ENCODE data around the gene SNX7. TPM values are rescaled to one million over a fixed set of nuclear protein-coding genes. Genes with fewer than 3 reads are reported as not detected.

Gene SNX7
- polyA plus RNA-seq, 1 of the 3 experiments (the other 2 are of a cell fraction), result 16.0 TPM

GRCh38 chr1:98769162-98769561, 107.6 kb downstream of the SNX7 start (continued):
- TF ChIP-seq FOXJ3 (CRISPR knock-in tag; IDR thresholded peaks at IDR 0.05), result no peak

GRCh38 chr1:98781906-98782305, 120.4 kb downstream of the SNX7 start:
- POLR2A ChIA-PET, result no interaction called here

GRCh38 chr1:98783821-98784220, 122.3 kb downstream of the SNX7 start:
- TF ChIP-seq TEAD4 (IDR thresholded peaks at IDR 0.05; ENCODE audit: borderline replicate concordance, insufficient read depth) (no peak), YY1 (IDR thresholded peaks at IDR 0.05; ENCODE audit: low read depth) (no peak)
- Histone ChIP-seq H3K27me3 (ENCODE audit: insufficient read depth) (no peaks in the 10 kb centered on the region), H3K9me2 (no peaks in the 10 kb centered on the region), H3K4me3 (ENCODE audit: low read depth in 2 of 2, low read length in 1 of 2) (no peak overlapping the region), H3F3A (replicated peaks; ENCODE audit: insufficient read depth) (no peaks in the 10 kb centered on the region), H3K36me3 (replicated peaks in 1 of 2; ENCODE audit: control insufficient read depth in 1 of 2, insufficient read depth in 2 of 2, low read length in 1 of 2) (no peaks in the 10 kb centered on the region), H3K79me2 (ENCODE audit: insufficient read depth) (no peaks in the 10 kb centered on the region), H3K4me2 (no peak overlapping the region), H3K9ac (no peak overlapping the region), H3K4me1 (ENCODE audit: control insufficient read depth in 1 of 2, insufficient read depth in 2 of 2, low read depth in 1 of 2, low read length in 1 of 2) (no peaks in the 10 kb centered on the region), H2AFZ (ENCODE audit: low read depth) (no peak overlapping the region), H3K9me3 (no peaks in the 10 kb centered on the region), H3K27ac (ENCODE audit: low read depth in 2 of 2, low read length in 1 of 2) (no peak overlapping the region), H4K20me1 (ENCODE audit: insufficient read depth) (no peaks in the 10 kb centered on the region)
- WGBS (ENCODE audit: low lambda C conversion rate), result 80% methylated on average over 5 of the region's 6 CpGs
- CTCF ChIA-PET, result no interaction called here
- POLR2A ChIA-PET, result no interaction called here
- no peak for DNase-seq

More at GRCh38 chr1:98781906-98782305, 120.4 kb downstream of the SNX7 start:
- Histone ChIP-seq H3K9me3 (no peaks in the 10 kb centered on the region), H3K27me3 (ENCODE audit: insufficient read depth) (no peaks in the 10 kb centered on the region), H3K36me3 (replicated peaks in 1 of 2; ENCODE audit: control insufficient read depth in 1 of 2, insufficient read depth in 2 of 2, low read length in 1 of 2) (no peaks in the 10 kb centered on the region), H4K20me1 (ENCODE audit: insufficient read depth) (no peaks in the 10 kb centered on the region), H2AFZ (ENCODE audit: low read depth) (no peak overlapping the region), H3K4me3 (ENCODE audit: low read depth in 2 of 2, low read length in 1 of 2) (no peak overlapping the region), H3K4me2 (no peak overlapping the region), H3F3A (replicated peaks; ENCODE audit: insufficient read depth) (no peaks in the 10 kb centered on the region), H3K4me1 (ENCODE audit: control insufficient read depth in 1 of 2, insufficient read depth in 2 of 2, low read depth in 1 of 2, low read length in 1 of 2) (no peaks in the 10 kb centered on the region), H3K79me2 (ENCODE audit: insufficient read depth) (no peaks in the 10 kb centered on the region), H3K9ac (no peak overlapping the region), H3K9me2 (no peaks in the 10 kb centered on the region), H3K27ac (ENCODE audit: low read depth in 2 of 2, low read length in 1 of 2) (no peak overlapping the region)
- WGBS (ENCODE audit: low lambda C conversion rate), result 54% methylated on average over 2 of the region's 2 CpGs
- CTCF ChIA-PET, result interaction anchor here (0.8 to 1.1 kb wide), 2 partner anchors 12 to 18 kb away, joined by 4 read pairs; no protein-coding TSS in a partner anchor
- TF ChIP-seq ELF1 (IDR thresholded peaks at IDR 0.05), result no peak
- no peak for DNase-seq

- no peak overlapping the region for H3K4me3 ChIP-seq (ENCODE audit: low read depth in 2 of 2, low read length in 1 of 2)
- no peak overlapping the region for H3K27ac ChIP-seq (ENCODE audit: low read depth in 2 of 2, low read length in 1 of 2)
- TF ChIP-seq FOSL2 (IDR thresholded peaks at IDR 0.05; ENCODE audit: borderline replicate concordance, low read depth) (no peak), RXRA (IDR thresholded peaks at IDR 0.05; ENCODE audit: borderline replicate concordance, low read depth) (no peak), REST (IDR thresholded peaks at IDR 0.05; ENCODE audit: low read depth, low read length) (no peak), MAX (IDR thresholded peaks at IDR 0.05; ENCODE audit: low read depth) (no peak), USF2 (IDR thresholded peaks at IDR 0.05; ENCODE audit: borderline replicate concordance, low read depth, low read length) (no peak), FOXJ3 (CRISPR knock-in tag; IDR thresholded peaks at IDR 0.05) (no peak), MEF2A (IDR thresholded peaks at IDR 0.05; ENCODE audit: borderline replicate concordance, low read depth) (no peak), RAD21 (IDR thresholded peaks at IDR 0.05; ENCODE audit: low read length) (no peak)
- H2AFZ ChIP-seq (ENCODE audit: low read depth), result no peak overlapping the region
- no peaks in the 10 kb centered on the region for H3K27me3 ChIP-seq (ENCODE audit: insufficient read depth)
- H3K9me3 ChIP-seq, result no peaks in the 10 kb centered on the region
- no peak overlapping the region for H3K9ac ChIP-seq
- no peak for DNase-seq
- no peaks in the 10 kb centered on the region for H3K9me2 ChIP-seq
- H3F3A ChIP-seq (replicated peaks; ENCODE audit: insufficient read depth), result no peaks in the 10 kb centered on the region
- no peaks in the 10 kb centered on the region for H3K36me3 ChIP-seq (replicated peaks in 1 of 2; ENCODE audit: control insufficient read depth in 1 of 2, insufficient read depth in 2 of 2, low read length in 1 of 2)
- ChIA-PET POLR2A (no interaction called here), CTCF (interaction anchor here (0.5 to 4.8 kb wide), 9 partner anchors 12 to 894 kb away, joined by 3 to 35 read pairs (median 4); no protein-coding TSS in a partner anchor)
- no peaks in the 10 kb centered on the region for H3K79me2 ChIP-seq (ENCODE audit: insufficient read depth)
- no peaks in the 10 kb centered on the region for H4K20me1 ChIP-seq (ENCODE audit: insufficient read depth)
- no peak overlapping the region for H3K4me2 ChIP-seq
- peaks cover 0 to 4% of the 10 kb centered on the region in 2 experiments; a peak in 2 of 4 replicates for H3K4me1 ChIP-seq (ENCODE audit: control insufficient read depth in 1 of 2, insufficient read depth in 2 of 2, low read depth in 1 of 2, low read length in 1 of 2)
- whole genome bisulfite sequencing (ENCODE audit: low lambda C conversion rate), result 90% methylated on average over 6 of the region's 6 CpGs
Observed at GRCh38 chr1:98791498-98791897, 130.0 kb downstream of the SNX7 start.
